ENCODE measurements around the gene RFTN1.

- no peak for TF ChIP-seq CTCF (IDR thresholded peaks at IDR 0.05)
- TF ChIP-seq POLR2A (IDR thresholded peaks at IDR 0.05): no peak
These were observed 73.4 kb downstream of the RFTN1 start for GRCh38 chr3:16439848-16440708.
